Liver (tissue), 3 donors: ENCODE results near the gene SLC36A1.

ENCODE experiments used
- EGR1 ChIP-seq, 2 donors: IDR thresholded peaks; 2 replicates each; pipeline ENCODE4 v1.6.1; 2016 to 2018; ENCODE audit warnings: antibody characterized with exemption in 2 of 2, low read depth in 2 of 2
- FOXA1 ChIP-seq: IDR thresholded peaks from 2 replicates; pipeline ENCODE4 v1.6.1; 2016; ENCODE audit warnings: antibody characterized with exemption
- GABPA ChIP-seq, 2 donors: IDR thresholded peaks in 1 of 2; conservative IDR thresholded peaks in 1 of 2; 2 replicates each; pipeline ENCODE4 v1.6.1; 2016; ENCODE audit warnings: antibody characterized with exemption in 2 of 2, mild to moderate bottlenecking in 1 of 2, moderate library complexity in 1 of 2
- HNF4A ChIP-seq, 2 donors: conservative IDR thresholded peaks; 2 replicates each; pipeline ENCODE4 v1.6.1; 2016; ENCODE audit warnings: antibody characterized with exemption in 2 of 2, mild to moderate bottlenecking in 2 of 2
- JUND ChIP-seq, 2 donors: IDR thresholded peaks; 2 replicates each; pipeline ENCODE4 v1.6.1; 2016; ENCODE audit warnings: antibody characterized with exemption in 2 of 2
- NR2F2 ChIP-seq: IDR thresholded peaks from 2 replicates; pipeline ENCODE4 v1.6.1; 2016; ENCODE audit warnings: antibody characterized with exemption
- RAD21 ChIP-seq, 2 donors: IDR thresholded peaks; 2 replicates each; pipeline ENCODE4 v1.6.1; 2016; ENCODE audit warnings: antibody characterized with exemption in 2 of 2, mild to moderate bottlenecking in 2 of 2
- YY1 ChIP-seq: IDR thresholded peaks from 2 replicates; pipeline ENCODE4 v1.6.1; 2016; ENCODE audit warnings: antibody characterized with exemption, mild to moderate bottlenecking
- TF ChIP-seq, protein P1 (sequence below): IDR thresholded peaks from 2 replicates; pipeline ENCODE4 v1.6.1; 2016; ENCODE audit warnings: antibody characterized with exemption
- TF ChIP-seq, protein P2 (sequence below): fragments of 150-350 bp; IDR thresholded peaks from 2 replicates; pipeline ENCODE4 v1.5.1; 2017; ENCODE audit warnings: improper control_type of control experiment, low read depth, low read length; ENCODE audit not compliant: missing input control
- TF ChIP-seq, protein P3 (sequence below): IDR thresholded peaks from 2 replicates; pipeline ENCODE4 v1.6.1; 2016; ENCODE audit warnings: antibody characterized with exemption
- TF ChIP-seq, protein P4 (sequence below): IDR thresholded peaks from 2 replicates; pipeline ENCODE4 v1.6.1; 2016; ENCODE audit warnings: antibody characterized with exemption, mild to moderate bottlenecking
- TF ChIP-seq, protein P5 (sequence below): IDR thresholded peaks from 2 replicates; pipeline ENCODE4 v1.6.1; 2016; ENCODE audit warnings: antibody characterized with exemption
- donor health status: healthy.
- donor health status: healthy.

DNA sequence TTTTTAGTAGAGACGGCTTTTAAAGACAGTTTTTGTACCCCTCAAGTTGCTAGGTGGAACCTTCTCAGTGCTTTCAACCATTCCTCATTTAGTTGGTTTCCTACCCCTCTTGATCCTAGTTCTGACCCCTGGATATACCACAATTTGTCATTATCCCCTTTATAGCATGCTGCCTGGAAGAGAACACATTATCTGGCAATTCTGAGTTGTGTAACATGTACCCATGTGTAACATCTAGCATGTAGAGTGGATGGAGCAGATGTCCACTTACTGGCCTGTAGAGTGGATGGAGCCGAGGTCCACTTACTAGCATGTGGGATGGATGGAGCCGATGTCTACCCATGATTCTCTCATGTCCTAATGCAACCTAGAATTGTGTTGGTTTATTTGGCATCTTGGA, 7.5 kb downstream of the SLC36A1 start:
- TF ChIP-seq, protein P1, sequence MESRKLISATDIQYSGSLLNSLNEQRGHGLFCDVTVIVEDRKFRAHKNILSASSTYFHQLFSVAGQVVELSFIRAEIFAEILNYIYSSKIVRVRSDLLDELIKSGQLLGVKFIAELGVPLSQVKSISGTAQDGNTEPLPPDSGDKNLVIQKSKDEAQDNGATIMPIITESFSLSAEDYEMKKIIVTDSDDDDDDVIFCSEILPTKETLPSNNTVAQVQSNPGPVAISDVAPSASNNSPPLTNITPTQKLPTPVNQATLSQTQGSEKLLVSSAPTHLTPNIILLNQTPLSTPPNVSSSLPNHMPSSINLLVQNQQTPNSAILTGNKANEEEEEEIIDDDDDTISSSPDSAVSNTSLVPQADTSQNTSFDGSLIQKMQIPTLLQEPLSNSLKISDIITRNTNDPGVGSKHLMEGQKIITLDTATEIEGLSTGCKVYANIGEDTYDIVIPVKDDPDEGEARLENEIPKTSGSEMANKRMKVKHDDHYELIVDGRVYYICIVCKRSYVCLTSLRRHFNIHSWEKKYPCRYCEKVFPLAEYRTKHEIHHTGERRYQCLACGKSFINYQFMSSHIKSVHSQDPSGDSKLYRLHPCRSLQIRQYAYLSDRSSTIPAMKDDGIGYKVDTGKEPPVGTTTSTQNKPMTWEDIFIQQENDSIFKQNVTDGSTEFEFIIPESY: no peak
- TF ChIP-seq, protein P2, sequence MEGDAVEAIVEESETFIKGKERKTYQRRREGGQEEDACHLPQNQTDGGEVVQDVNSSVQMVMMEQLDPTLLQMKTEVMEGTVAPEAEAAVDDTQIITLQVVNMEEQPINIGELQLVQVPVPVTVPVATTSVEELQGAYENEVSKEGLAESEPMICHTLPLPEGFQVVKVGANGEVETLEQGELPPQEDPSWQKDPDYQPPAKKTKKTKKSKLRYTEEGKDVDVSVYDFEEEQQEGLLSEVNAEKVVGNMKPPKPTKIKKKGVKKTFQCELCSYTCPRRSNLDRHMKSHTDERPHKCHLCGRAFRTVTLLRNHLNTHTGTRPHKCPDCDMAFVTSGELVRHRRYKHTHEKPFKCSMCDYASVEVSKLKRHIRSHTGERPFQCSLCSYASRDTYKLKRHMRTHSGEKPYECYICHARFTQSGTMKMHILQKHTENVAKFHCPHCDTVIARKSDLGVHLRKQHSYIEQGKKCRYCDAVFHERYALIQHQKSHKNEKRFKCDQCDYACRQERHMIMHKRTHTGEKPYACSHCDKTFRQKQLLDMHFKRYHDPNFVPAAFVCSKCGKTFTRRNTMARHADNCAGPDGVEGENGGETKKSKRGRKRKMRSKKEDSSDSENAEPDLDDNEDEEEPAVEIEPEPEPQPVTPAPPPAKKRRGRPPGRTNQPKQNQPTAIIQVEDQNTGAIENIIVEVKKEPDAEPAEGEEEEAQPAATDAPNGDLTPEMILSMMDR: no peak
- TF ChIP-seq, protein P3, sequence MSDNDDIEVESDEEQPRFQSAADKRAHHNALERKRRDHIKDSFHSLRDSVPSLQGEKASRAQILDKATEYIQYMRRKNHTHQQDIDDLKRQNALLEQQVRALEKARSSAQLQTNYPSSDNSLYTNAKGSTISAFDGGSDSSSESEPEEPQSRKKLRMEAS: no peak
- TF ChIP-seq, protein P4, sequence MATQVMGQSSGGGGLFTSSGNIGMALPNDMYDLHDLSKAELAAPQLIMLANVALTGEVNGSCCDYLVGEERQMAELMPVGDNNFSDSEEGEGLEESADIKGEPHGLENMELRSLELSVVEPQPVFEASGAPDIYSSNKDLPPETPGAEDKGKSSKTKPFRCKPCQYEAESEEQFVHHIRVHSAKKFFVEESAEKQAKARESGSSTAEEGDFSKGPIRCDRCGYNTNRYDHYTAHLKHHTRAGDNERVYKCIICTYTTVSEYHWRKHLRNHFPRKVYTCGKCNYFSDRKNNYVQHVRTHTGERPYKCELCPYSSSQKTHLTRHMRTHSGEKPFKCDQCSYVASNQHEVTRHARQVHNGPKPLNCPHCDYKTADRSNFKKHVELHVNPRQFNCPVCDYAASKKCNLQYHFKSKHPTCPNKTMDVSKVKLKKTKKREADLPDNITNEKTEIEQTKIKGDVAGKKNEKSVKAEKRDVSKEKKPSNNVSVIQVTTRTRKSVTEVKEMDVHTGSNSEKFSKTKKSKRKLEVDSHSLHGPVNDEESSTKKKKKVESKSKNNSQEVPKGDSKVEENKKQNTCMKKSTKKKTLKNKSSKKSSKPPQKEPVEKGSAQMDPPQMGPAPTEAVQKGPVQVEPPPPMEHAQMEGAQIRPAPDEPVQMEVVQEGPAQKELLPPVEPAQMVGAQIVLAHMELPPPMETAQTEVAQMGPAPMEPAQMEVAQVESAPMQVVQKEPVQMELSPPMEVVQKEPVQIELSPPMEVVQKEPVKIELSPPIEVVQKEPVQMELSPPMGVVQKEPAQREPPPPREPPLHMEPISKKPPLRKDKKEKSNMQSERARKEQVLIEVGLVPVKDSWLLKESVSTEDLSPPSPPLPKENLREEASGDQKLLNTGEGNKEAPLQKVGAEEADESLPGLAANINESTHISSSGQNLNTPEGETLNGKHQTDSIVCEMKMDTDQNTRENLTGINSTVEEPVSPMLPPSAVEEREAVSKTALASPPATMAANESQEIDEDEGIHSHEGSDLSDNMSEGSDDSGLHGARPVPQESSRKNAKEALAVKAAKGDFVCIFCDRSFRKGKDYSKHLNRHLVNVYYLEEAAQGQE: no peak
- TF ChIP-seq FOXA1: no peak
- no peak for TF ChIP-seq RAD21 (IDR thresholded peaks at IDR 0.05)
- TF ChIP-seq HNF4A (conservative IDR thresholded peaks at IDR 0.05): no peak
- TF ChIP-seq YY1: no peak
- TF ChIP-seq JUND (IDR thresholded peaks at IDR 0.05): no peak
- TF ChIP-seq, protein P5, sequence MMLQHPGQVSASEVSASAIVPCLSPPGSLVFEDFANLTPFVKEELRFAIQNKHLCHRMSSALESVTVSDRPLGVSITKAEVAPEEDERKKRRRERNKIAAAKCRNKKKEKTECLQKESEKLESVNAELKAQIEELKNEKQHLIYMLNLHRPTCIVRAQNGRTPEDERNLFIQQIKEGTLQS: no peak
- TF ChIP-seq GABPA (IDR thresholded peaks at IDR 0.05 in 1 of 2, conservative IDR thresholded peaks at IDR 0.05 in 1 of 2): no peak
- TF ChIP-seq NR2F2: no peak
- TF ChIP-seq EGR1 (IDR thresholded peaks at IDR 0.05; ENCODE audit: low read depth in 2 of 2): no peak
